HG02852 (cell line): ENCODE data around the gene GNAO1.

ENCODE experiments used
- ATAC-seq: cut with Tn5 transposase; IDR thresholded peaks from one replicate; pipeline ENCODE4 v1.9.1; 2021; ENCODE audit warnings: mild to moderate bottlenecking, moderate library complexity; ENCODE audit not compliant: unreplicated experiment

Gene GNAO1

GRCh38 chr16:56263711-56264608 is 72.7 kb downstream of the GNAO1 start:
- ATAC-seq: no peak

- ATAC-seq: no peak
Measured at GRCh38 chr16:56264609-56264972, 73.3 kb downstream of the GNAO1 start.

GRCh38 chr16:56265184-56265583 is 73.9 kb downstream of the GNAO1 start:
- no peak for ATAC-seq

- no peak for ATAC-seq
Measured at GRCh38 chr16:56265746-56266145, 74.5 kb downstream of the GNAO1 start.

GRCh38 chr16:56266641-56267607 is 75.6 kb downstream of the GNAO1 start:
- no peak for ATAC-seq

- no peak for ATAC-seq
Measured at GRCh38 chr16:56267888-56268287, 76.6 kb downstream of the GNAO1 start.

- ATAC-seq: no peak
Measured at GRCh38 chr16:56268799-56269198, 77.5 kb downstream of the GNAO1 start.

- no peak for ATAC-seq
Measured at GRCh38 chr16:56269281-56269680, 78.0 kb downstream of the GNAO1 start.

- ATAC-seq: no peak
Measured at GRCh38 chr16:56269811-56270684, 78.8 kb downstream of the GNAO1 start.

GRCh38 chr16:56270828-56271227 is 79.5 kb downstream of the GNAO1 start:
- ATAC-seq: no peak

GRCh38 chr16:56272583-56272894 is 81.2 kb downstream of the GNAO1 start:
- ATAC-seq: no peak

GRCh38 chr16:56273615-56274014 is 82.3 kb downstream of the GNAO1 start:
- ATAC-seq: no peak

GRCh38 chr16:56274369-56274768 is 83.1 kb downstream of the GNAO1 start:
- no peak for ATAC-seq

- no peak for ATAC-seq
Measured at GRCh38 chr16:56275076-56275475, 83.8 kb downstream of the GNAO1 start.

- ATAC-seq: no peak
Measured at GRCh38 chr16:56275801-56276200, 84.5 kb downstream of the GNAO1 start.

GRCh38 chr16:56277075-56277474 is 85.8 kb downstream of the GNAO1 start:
- no peak for ATAC-seq

- no peak for ATAC-seq
Measured at GRCh38 chr16:56278196-56278855, 87.0 kb downstream of the GNAO1 start.

- no peak for ATAC-seq
Measured at GRCh38 chr16:56279132-56279531, 87.8 kb downstream of the GNAO1 start.

GRCh38 chr16:56279914-56280313 is 88.6 kb downstream of the GNAO1 start:
- no peak for ATAC-seq

GRCh38 chr16:56281249-56281805 is 90.0 kb downstream of the GNAO1 start:
- ATAC-seq: no peak
